Heart left ventricle (tissue), 16 donors: ENCODE measurements around the gene ARHGAP5. TPM values are rescaled to one million over a fixed set of nuclear protein-coding genes. Genes with fewer than 3 reads are reported as not detected.

Experiments used
- ATAC-seq, 4 donors: fragments of 200-7000 bp; cut with Tn5 transposase; one replicate each; pipeline ENCODE4 v1.9.1; 2020 to 2022; ENCODE audit warnings: moderate library complexity in 4 of 4, mild to moderate bottlenecking in 3 of 4, moderate number of reproducible peaks in 1 of 4
- DNase-seq, 5 donors: peaks; one replicate each; pipeline ENCODE4 v3.0.0-alpha.2; 2020
- H3K27ac ChIP-seq, 12 donors: fragments of 200-600 bp; sonication (generic) in 4 of 12; one replicate each; pipeline versions ENCODE4 v1.5.0 to v1.8.0; 2016 to 2022; ENCODE audit warnings: mild to moderate bottlenecking in 2 of 12
- H3K27me3 ChIP-seq, 9 donors: fragments of 200-600 bp; sonication (generic) in 2 of 9; one replicate each; pipeline versions ENCODE4 v1.5.1 to v1.8.0; 2016 to 2022; ENCODE audit warnings: mild to moderate bottlenecking in 3 of 9
- H3K36me3 ChIP-seq, 9 donors: fragments of 200-600 bp; sonication (generic) in 2 of 9; one replicate each; pipeline versions ENCODE4 v1.5.0 to v1.8.0; 2018 to 2022; ENCODE audit warnings: mild to moderate bottlenecking in 2 of 9
- H3K4me1 ChIP-seq, 12 donors: fragments of 200-600 bp; sonication (generic) in 4 of 12; one replicate each; pipeline versions ENCODE4 v1.5.0 to v1.8.0; 2016 to 2022; ENCODE audit warnings: mild to moderate bottlenecking in 3 of 12
- H3K4me3 ChIP-seq, 12 donors: fragments of 200-600 bp; sonication (generic) in 4 of 12; one replicate each; pipeline versions ENCODE4 v1.5.0 to v1.8.0; 2017 to 2022; ENCODE audit warnings: mild to moderate bottlenecking in 9 of 12, moderate library complexity in 4 of 12
- H3K9me3 ChIP-seq, 12 donors: fragments of 200-600 bp; sonication (generic) in 4 of 12; one replicate each; pipeline versions ENCODE4 v1.5.0 to v1.8.0; 2016 to 2022; ENCODE audit warnings: mild to moderate bottlenecking in 1 of 12
- CTCF ChIP-seq, 12 donors: fragments of 200-600 bp; sonication (generic) in 4 of 12; IDR thresholded peaks; one replicate each; pipeline versions ENCODE4 v1.5.0 to v1.8.0; 2018 to 2022; ENCODE audit warnings: antibody characterized with exemption in 12 of 12, mild to moderate bottlenecking in 5 of 12
- POLR2A ChIP-seq, 2 donors: fragments of 450-650 bp; IDR thresholded peaks; one replicate each; pipeline ENCODE4 v1.6.1; 2017; ENCODE audit warnings: antibody characterized with exemption in 2 of 2, mild to moderate bottlenecking in 2 of 2, moderate library complexity in 2 of 2
- WGBS, 4 donors: extraction: QIAGEN DNeasy Blood & Tissue Kit in 2 of 4; methylation state at CpG; one replicate each; pipeline versions ENCODE4 v1.1.5 to v1.1.7; 2013 to 2018; 5-methylcytosine and 5-hydroxymethylcytosine counted together
- intact Hi-C, 10 donors: fragments of 100-400 bp; cut with DNase I; formaldehyde crosslinking; loops; one replicate each; pipeline versions ENCODE4 v1.11.1 to v1.14.2; 2022
- polyA plus RNA-seq, 2 donors: library from polyadenylated mRNA; stranded (reverse); fragments of 200-250 nt; gene quantifications; one replicate each; pipeline ENCODE4 v1.2.3, GENCODE V29; 2013
- total RNA-seq, 9 donors: library from RNA; depleted of rRNA in 2 of 9; stranded (reverse); fragments of >200 nt in 2 of 9; fragmentation: NEBNext Ultra II Directional in 3 of 9; extraction: Animal tissue kit (Norgen Biotek cat#: 25700) in 3 of 9; gene quantifications; one replicate each; pipeline versions ENCODE4 v1.1.0 to v1.2.4, GENCODE V29; 2016 to 2023
- donor health status: ischemic (EF 13 %, LVEDD 7.1; RV severe dilation, severe dysfunction).
- donor health status: healthy with polysubstance abuse.
- donor health status: DM: no; HTN: yes; CAD: no.
- donor health status: DM: no; HTN: no; CAD: no.
- donor health status: ischemic (EF 25% LVEDD 6.9; RV normal size, moderate dysfunction).
- donor health status: ischemic (EF 25% LVEDD 5.7; RV mildly dilated, moderate dysfunction).
- donor health status: healthy.
- donor health status: DM: yes; HTN: yes; CAD: no.
- donor health status: ischemic (EF 35%, LVEDD 5.7; RV mildly dilated, moderate dysfunction).
- donor health status: nonischemic (EF 11% LVEDD 7.7; RV severe dilation, severe dysfunction).
- donor health status: DM: yes; HTN: yes; CAD: no.
- donor health status: PGD.
- donor health status: ischemic (EF 29% LVEDD 5.4; RV normal size, mild dysfunction).
- donor health status: nonischemic (EF 23%, LVEDD 6.1; RV moderate dilation, normal function).

The ARHGAP5 gene
- total and polyA plus RNA-seq, 11 donors: 21.0 to 277 (median 243) TPM

- peaks cover 0 to 11% (median 0%) of the 10 kb centered on the region in 9 donors for H3K27me3 ChIP-seq
- no peaks in the 10 kb centered on the region for H3K36me3 ChIP-seq
- 0% methylated on average over 24 to 46 of the region's 46 CpGs for WGBS, 4 donors
- H3K27ac ChIP-seq: peak overlapping the region; percentile 75 to 95 (median 90)
- intact Hi-C loops: loop anchor here in 5 of 10 donors (2.0 to 5.0 kb wide), 4 partner anchors 51 to 274 kb away; partner anchors contain the start of gene ARHGAP5 (in 3 of the 5)
- peak; percentile 84 to 92 (median 90) for DNase-seq
- H3K4me1 ChIP-seq: peaks cover 0 to 39% (median 7%) of the 10 kb centered on the region in 12 donors
- TF ChIP-seq CTCF (IDR thresholded peaks at IDR 0.05): no peak
- peak in 1 of 2 donors; percentile 46 for TF ChIP-seq POLR2A (IDR thresholded peaks at IDR 0.05)
- peak; percentile 82 to 89 (median 86) for ATAC-seq
- H3K9me3 ChIP-seq: no peaks in the 10 kb centered on the region
- peak overlapping the region; percentile 37 to 81 (median 71) for H3K4me3 ChIP-seq
Observed at GRCh38 chr14:32201193-32201815, 124.2 kb downstream of the ARHGAP5 start.

GRCh38 chr14:32201816-32202490 lies 124.8 kb downstream of the ARHGAP5 start, which contains the start of gene RNU6-7:
Gene RNU6-7, plus strand, starts transcription at chr14:32202045.
- Histone ChIP-seq H3K9me3 (no peaks in the 10 kb centered on the region), H3K4me1 (peaks cover 0 to 39% (median 7%) of the 10 kb centered on the region in 12 donors), H3K36me3 (no peaks in the 10 kb centered on the region), H3K27me3 (peaks cover 0 to 11% (median 0%) of the 10 kb centered on the region in 9 donors), H3K4me3 (peak within 1 kb of the TSS; percentile 37 to 81 (median 71)), H3K27ac (peak within 1 kb of the TSS; percentile 75 to 95 (median 90))
- DNase-seq: peak in 4 of 5 donors; percentile 13 to 29 (median 26)
- 1 to 4% (median 2%) methylated on average over 38 to 40 of the region's 40 CpGs for WGBS, 4 donors
- ATAC-seq: peak; percentile 10 to 33 (median 22)
- intact Hi-C loops: loop anchor here (2.0 to 5.0 kb wide), 4 partner anchors 50 to 275 kb away; partner anchors contain the start of gene ARHGAP5 (in 9 of the 10)
- TF ChIP-seq CTCF (IDR thresholded peaks at IDR 0.05) (no peak), POLR2A (IDR thresholded peaks at IDR 0.05) (no peak)

- DNase-seq (no peak), ATAC-seq (no peak)
- H3K9me3 ChIP-seq: no peaks in the 10 kb centered on the region
- no peaks in the 10 kb centered on the region for H3K36me3 ChIP-seq
- H3K4me3 ChIP-seq: peak overlapping the region; percentile 37 to 81 (median 71)
- intact Hi-C loops: loop anchor here in 9 of 10 donors (2.0 to 5.0 kb wide), 4 partner anchors 50 to 275 kb away; partner anchors contain the start of gene ARHGAP5 (in 8 of the 9)
- TF ChIP-seq CTCF (IDR thresholded peaks at IDR 0.05): no peak
- no peak for TF ChIP-seq POLR2A (IDR thresholded peaks at IDR 0.05)
- WGBS, 4 donors: 2 to 5% (median 3%) methylated on average over 8 of the region's 8 CpGs
- H3K4me1 ChIP-seq: peaks cover 0 to 39% (median 7%) of the 10 kb centered on the region in 12 donors
- H3K27ac ChIP-seq: peak overlapping the region; percentile 75 to 95 (median 90)
- peaks cover 0 to 11% (median 0%) of the 10 kb centered on the region in 9 donors for H3K27me3 ChIP-seq
Observed at GRCh38 chr14:32202491-32202997, 125.4 kb downstream of the ARHGAP5 start.
